ENCODE data around the gene RABGGTA.

The RABGGTA gene

GRCh38 chr14:24297190-24297964 is 26.0 kb upstream of the RABGGTA start:
- peak; percentile 39 to 45 (median 45) for TF ChIP-seq CTCF (IDR thresholded peaks at IDR 0.05; ENCODE audit: unreplicated experiment in 3 of 3)
- peak overlapping the region; percentile 50 to 77 (median 63) for H3K4me3 Mint-ChIP-seq
- H3K36me3 Mint-ChIP-seq (ENCODE audit: low read depth): peaks cover 28% of the 10 kb centered on the region
- H3K9me3 Mint-ChIP-seq: no peaks in the 10 kb centered on the region
- no peaks in the 10 kb centered on the region for H3K27me3 Mint-ChIP-seq (ENCODE audit: low read depth)
- H3K27ac Mint-ChIP-seq: peak overlapping the region in 2 of 3 experiments; percentile 1 to 10
- peaks cover 24% of the 10 kb centered on the region for H3K4me1 Mint-ChIP-seq

GRCh38 chr14:24296341-24297157 is 25.2 kb upstream of the RABGGTA start:
- H3K4me3 Mint-ChIP-seq: peak overlapping the region; percentile 30 to 63 (median 58)
- H3K27ac Mint-ChIP-seq: peak overlapping the region in 1 of 3 experiments; percentile 38

GRCh38 chr14:24293525-24293924 is 22.1 kb upstream of the RABGGTA start:
- no peak for TF ChIP-seq CTCF (IDR thresholded peaks at IDR 0.05; ENCODE audit: unreplicated experiment in 3 of 3)
- peaks cover 10% of the 10 kb centered on the region for H3K4me1 Mint-ChIP-seq
- H3K9me3 Mint-ChIP-seq: no peaks in the 10 kb centered on the region
- peaks cover 28% of the 10 kb centered on the region for H3K36me3 Mint-ChIP-seq (ENCODE audit: low read depth)
- H3K27me3 Mint-ChIP-seq (ENCODE audit: low read depth): no peaks in the 10 kb centered on the region
- no peak overlapping the region for H3K4me3 Mint-ChIP-seq
- H3K27ac Mint-ChIP-seq: no peak overlapping the region

More at GRCh38 chr14:24296341-24297157, 25.2 kb upstream of the RABGGTA start:
- peak; percentile 53 to 72 (median 60) for TF ChIP-seq CTCF (IDR thresholded peaks at IDR 0.05; ENCODE audit: unreplicated experiment in 3 of 3)
- H3K9me3 Mint-ChIP-seq: no peaks in the 10 kb centered on the region
- H3K4me1 Mint-ChIP-seq: peaks cover 24% of the 10 kb centered on the region
- H3K27me3 Mint-ChIP-seq (ENCODE audit: low read depth): no peaks in the 10 kb centered on the region
- H3K36me3 Mint-ChIP-seq (ENCODE audit: low read depth): peaks cover 22% of the 10 kb centered on the region

- no peaks in the 10 kb centered on the region for H3K27me3 Mint-ChIP-seq (ENCODE audit: low read depth)
- no peaks in the 10 kb centered on the region for H3K9me3 Mint-ChIP-seq
- peaks cover 25% of the 10 kb centered on the region for H3K36me3 Mint-ChIP-seq (ENCODE audit: low read depth)
- H3K4me3 Mint-ChIP-seq: no peak overlapping the region
- H3K27ac Mint-ChIP-seq: no peak overlapping the region
- H3K4me1 Mint-ChIP-seq: peaks cover 4% of the 10 kb centered on the region
- no peak for TF ChIP-seq CTCF (IDR thresholded peaks at IDR 0.05; ENCODE audit: unreplicated experiment in 3 of 3)
Measured at GRCh38 chr14:24292118-24292807, 20.9 kb upstream of the RABGGTA start.

GRCh38 chr14:24291446-24292117 is 20.2 kb upstream of the RABGGTA start:
- Mint-ChIP-seq H3K36me3 (ENCODE audit: low read depth) (peaks cover 23% of the 10 kb centered on the region), H3K27ac (no peak overlapping the region), H3K4me3 (no peak overlapping the region), H3K27me3 (ENCODE audit: low read depth) (no peaks in the 10 kb centered on the region), H3K9me3 (no peaks in the 10 kb centered on the region), H3K4me1 (peaks cover under 1% of the 10 kb centered on the region)
- no peak for TF ChIP-seq CTCF (IDR thresholded peaks at IDR 0.05; ENCODE audit: unreplicated experiment in 3 of 3)

Measured in nephron (organoid).